Central memory CD8-positive, alpha-beta T cell (primary cell): Measurements from ENCODE around the gene A4GALT.
"Not testable (repeated sequence)": the region's sequence is repeated elsewhere in the genome, so short reads cannot be mapped to it uniquely, and the experiment has no call there.

Experiments used
- ATAC-seq: fragments of 150-1000 bp; cut with Tn5 transposase; replicated peaks from 2 replicates; pipeline ENCODE4 v1.10.0; 2022; ENCODE audit warnings: mild to moderate bottlenecking, moderate FRiP score, moderate number of reproducible peaks; ENCODE audit not compliant: poor library complexity, severe bottlenecking; ENCODE audit errors: extremely low read depth
- DNase-seq, 2 donors: peaks; one replicate each; pipeline ENCODE4 v3.0.0; 2021; ENCODE audit warnings: low spot score in 2 of 2
- H3K27ac Mint-ChIP-seq: one replicate; pipeline ENCODE4 v1.8.0; 2022; ENCODE audit warnings: low read depth, mild to moderate bottlenecking, moderate library complexity, mixed read lengths
- H3K27me3 Mint-ChIP-seq: one replicate; pipeline ENCODE4 v1.8.0; 2022; ENCODE audit warnings: mixed read lengths
- H3K36me3 Mint-ChIP-seq: one replicate; pipeline ENCODE4 v1.8.0; 2022; ENCODE audit warnings: mild to moderate bottlenecking, moderate library complexity, mixed read lengths; ENCODE audit not compliant: insufficient read depth
- H3K4me1 Mint-ChIP-seq: one replicate; pipeline ENCODE4 v1.8.0; 2022; ENCODE audit warnings: mixed read lengths
- H3K4me3 Mint-ChIP-seq: one replicate; pipeline ENCODE4 v1.8.0; 2022; ENCODE audit warnings: mild to moderate bottlenecking, moderate library complexity, mixed read lengths
- H3K9me3 Mint-ChIP-seq: one replicate; pipeline ENCODE4 v1.8.0; 2022; ENCODE audit warnings: mixed read lengths

A4GALT gene

GRCh38 chr22:42755121-42755520, 34.5 kb upstream of the A4GALT start:
- H3K27me3 Mint-ChIP-seq = peaks cover 27% of the 10 kb centered on the region
- not testable (repeated sequence) for H3K4me1 Mint-ChIP-seq, DNase-seq, H3K9me3 Mint-ChIP-seq, H3K27ac Mint-ChIP-seq, H3K4me3 Mint-ChIP-seq, H3K36me3 Mint-ChIP-seq, ATAC-seq

DNA sequence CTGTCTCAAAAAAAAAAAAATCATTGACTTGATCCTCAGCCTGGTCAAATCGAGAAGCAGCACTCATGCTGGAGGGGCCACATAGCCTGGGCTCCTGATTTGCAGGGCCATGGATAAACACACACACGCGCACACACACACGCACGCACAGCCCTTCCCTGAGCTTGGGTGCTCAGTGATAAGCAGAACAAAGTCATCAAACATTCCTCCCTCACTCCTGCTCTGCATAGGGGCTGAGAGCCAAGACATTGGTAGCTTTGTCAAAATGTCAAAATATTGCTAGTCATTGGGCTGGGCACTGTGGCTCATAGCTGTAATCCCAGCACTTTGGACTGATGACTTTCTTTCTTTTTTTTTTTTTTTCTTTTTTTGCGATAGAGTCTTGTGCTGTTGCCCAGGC, 34.0 kb upstream of the A4GALT start:
- Mint-ChIP-seq H3K4me3 (no peak overlapping the region), H3K36me3 (peaks cover 1% of the 10 kb centered on the region), H3K27me3 (peaks cover 22% of the 10 kb centered on the region), H3K27ac (no peak overlapping the region), H3K4me1 (no peaks in the 10 kb centered on the region), H3K9me3 (no peaks in the 10 kb centered on the region)
- ATAC-seq (no peak), DNase-seq (no peak)

DNA sequence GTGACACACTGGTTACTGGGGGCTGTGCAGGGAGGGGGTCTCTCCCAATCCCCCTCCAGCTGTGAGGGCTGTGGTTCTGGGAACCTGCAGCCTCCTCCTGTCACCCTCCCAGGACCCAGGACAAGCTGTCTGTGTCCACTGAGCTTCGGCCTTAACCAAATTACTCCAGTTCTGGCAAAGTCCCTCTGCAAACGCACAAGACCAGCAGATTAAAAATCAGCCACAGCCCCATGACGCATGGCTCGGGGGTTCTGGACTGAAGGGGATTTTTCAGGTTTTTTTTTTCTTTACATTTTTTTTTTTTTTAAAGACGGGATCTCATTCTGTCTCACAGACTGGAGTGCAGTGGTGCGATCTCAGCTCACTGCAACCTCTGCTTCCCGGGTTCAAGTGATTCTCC, 32.2 kb upstream of the A4GALT start:
- DNase-seq (no peak), ATAC-seq (no peak)
- Mint-ChIP-seq H3K27me3 (peaks cover 7% of the 10 kb centered on the region), H3K27ac (no peak overlapping the region), H3K36me3 (peaks cover 1% of the 10 kb centered on the region), H3K4me3 (no peak overlapping the region), H3K9me3 (no peaks in the 10 kb centered on the region), H3K4me1 (no peaks in the 10 kb centered on the region)

DNA sequence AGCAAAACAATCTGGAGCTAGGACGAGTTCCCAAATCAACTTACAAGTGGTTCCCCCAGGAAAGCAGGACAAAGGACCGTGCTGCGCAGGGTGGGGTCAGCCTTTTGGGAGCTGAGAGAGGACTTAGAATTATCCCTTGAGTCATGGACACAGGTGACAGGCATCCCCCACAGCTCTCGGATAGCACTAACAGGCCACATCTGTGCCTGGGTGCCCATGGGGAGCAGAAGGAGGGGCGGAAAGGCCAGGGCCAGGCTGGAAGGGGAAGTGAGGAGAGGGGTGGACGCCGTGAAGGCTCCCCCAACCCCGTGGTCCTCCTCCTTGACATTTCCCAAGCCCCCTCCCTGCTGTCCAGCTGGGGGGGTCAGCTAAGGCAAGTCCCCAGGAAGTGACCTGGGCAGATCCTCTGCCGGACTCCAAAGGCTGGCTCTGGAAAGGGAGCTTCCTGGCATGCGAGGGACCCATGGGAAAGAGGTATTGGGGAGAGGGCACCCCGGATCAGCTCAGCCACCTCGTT, 31.6 kb upstream of the A4GALT start:
- H3K4me1 Mint-ChIP-seq = no peaks in the 10 kb centered on the region
- H3K9me3 Mint-ChIP-seq = no peaks in the 10 kb centered on the region
- no peak overlapping the region for H3K4me3 Mint-ChIP-seq
- ATAC-seq (no peak), DNase-seq (no peak)
- H3K36me3 Mint-ChIP-seq = peaks cover 1% of the 10 kb centered on the region
- no peak overlapping the region for H3K27ac Mint-ChIP-seq
- peaks cover under 1% of the 10 kb centered on the region for H3K27me3 Mint-ChIP-seq

DNA sequence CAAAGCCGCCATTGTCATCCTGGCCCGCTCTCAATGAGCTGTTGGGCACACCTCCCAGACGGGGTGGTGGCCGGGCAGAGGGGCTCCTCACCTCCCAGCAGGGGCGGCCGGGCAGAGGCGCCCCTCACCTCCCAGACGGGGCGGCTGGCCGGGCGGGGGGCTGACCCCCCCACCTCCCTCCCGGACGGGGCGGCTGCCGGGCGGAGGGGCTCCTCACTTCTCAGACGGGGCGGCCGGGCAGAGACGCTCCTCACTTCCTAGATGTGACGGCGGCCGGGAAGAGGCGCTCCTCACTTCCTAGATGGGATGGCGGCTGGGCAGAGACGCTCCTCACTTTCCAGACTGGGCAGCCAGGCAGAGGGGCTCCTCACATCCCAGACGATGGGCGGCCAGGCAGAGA, 29.8 kb upstream of the A4GALT start:
- H3K9me3 Mint-ChIP-seq, H3K27ac Mint-ChIP-seq, ATAC-seq, H3K4me3 Mint-ChIP-seq, H3K4me1 Mint-ChIP-seq, DNase-seq, H3K36me3 Mint-ChIP-seq, H3K27me3 Mint-ChIP-seq: not testable (repeated sequence)

DNA sequence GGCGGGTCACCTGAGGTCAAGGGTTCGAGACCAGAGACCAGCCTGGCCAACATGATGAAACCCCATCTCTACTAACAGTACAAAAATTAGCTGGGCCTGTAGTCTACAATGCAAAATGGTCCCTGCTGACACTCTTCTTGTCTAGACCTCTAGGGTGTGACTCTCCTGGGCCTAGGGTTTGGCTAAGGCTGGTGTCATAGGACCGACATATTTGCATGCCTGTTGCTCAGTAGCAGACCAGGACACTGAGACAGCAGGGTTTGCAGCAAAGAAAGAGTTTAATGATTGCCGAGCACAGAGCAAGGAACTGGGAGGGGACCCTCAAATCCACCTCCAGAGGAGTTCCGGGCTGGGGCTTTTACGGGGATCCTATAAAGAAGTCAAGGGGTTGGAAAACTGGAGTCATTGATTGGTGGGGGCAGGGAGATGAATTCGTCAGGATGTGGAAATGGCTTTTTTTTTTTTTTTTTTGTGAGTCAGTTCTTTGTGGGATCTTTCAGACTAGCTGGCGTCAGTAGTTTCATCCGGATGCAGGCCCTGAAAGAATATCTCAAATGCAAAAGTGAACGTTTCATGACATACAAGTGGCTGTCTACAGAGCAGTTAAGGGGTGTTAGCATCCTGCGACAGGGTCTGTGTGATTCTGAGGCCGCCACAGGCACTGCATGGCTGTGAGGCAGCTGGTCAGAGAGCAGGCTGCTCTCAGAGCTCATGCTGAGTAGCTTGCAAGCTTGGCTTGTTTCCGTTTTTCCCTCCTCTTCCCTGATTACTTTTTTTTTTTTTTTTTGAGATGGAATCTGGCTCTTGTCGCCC, 27.2 kb upstream of the A4GALT start:
- Mint-ChIP-seq H3K27me3 (no peaks in the 10 kb centered on the region), H3K36me3 (no peaks in the 10 kb centered on the region), H3K9me3 (no peaks in the 10 kb centered on the region), H3K4me3 (no peak overlapping the region), H3K27ac (no peak overlapping the region), H3K4me1 (no peaks in the 10 kb centered on the region)
- ATAC-seq (no peak), DNase-seq (no peak)

DNA sequence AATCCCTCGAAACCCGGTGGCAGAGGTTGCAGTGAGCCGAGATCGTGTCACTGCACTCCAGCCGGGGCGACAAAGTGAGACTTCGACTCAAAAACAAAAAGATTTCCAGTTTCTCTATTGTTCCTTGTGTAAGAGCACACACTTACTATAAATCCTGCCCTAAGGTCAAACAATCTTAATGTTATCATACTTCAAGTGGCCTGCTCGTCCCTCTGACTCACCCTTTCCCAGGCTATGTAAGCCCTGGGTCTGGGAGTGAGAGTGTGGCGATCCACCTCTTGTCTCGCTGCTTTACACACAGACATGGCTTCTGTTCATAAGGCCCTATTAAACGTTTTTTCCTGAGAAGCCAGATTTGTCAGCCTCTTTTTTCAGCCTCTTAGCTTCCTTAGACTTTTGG, 24.4 kb upstream of the A4GALT start:
- ATAC-seq = no peak
- H3K4me1 Mint-ChIP-seq = no peaks in the 10 kb centered on the region
- H3K9me3 Mint-ChIP-seq = no peaks in the 10 kb centered on the region
- H3K27me3 Mint-ChIP-seq = peaks cover 11% of the 10 kb centered on the region
- no peaks in the 10 kb centered on the region for H3K36me3 Mint-ChIP-seq
- DNase-seq = no peak
- H3K4me3 Mint-ChIP-seq = no peak overlapping the region
- H3K27ac Mint-ChIP-seq = no peak overlapping the region

DNA sequence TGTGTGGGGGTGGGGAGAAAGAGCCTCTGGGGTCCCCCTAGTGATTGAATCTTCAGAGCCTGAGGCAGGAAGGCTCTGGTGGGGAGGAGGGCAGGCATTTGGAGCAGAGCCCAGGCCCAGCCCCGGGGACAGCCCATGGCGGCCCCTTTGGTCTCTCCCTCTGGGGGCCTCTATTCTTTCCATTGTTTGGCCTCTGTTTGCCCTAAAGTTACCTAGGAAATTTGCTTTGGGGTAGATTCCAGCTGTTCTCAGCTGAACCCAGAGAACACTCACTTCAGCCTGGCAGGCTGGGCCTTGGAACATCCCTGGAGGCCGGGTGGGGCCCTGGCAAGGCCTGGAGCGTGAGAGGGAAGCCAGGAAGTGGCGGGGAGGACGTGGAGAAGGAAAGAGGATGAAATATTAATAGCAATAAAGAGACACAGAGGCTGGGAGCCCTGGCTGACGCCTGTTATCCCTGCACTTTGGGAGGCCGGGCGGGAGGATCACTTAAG, 22.9 kb upstream of the A4GALT start:
- ATAC-seq (no peak), DNase-seq (no peak)
- peaks cover 24% of the 10 kb centered on the region for H3K27me3 Mint-ChIP-seq
- no peaks in the 10 kb centered on the region for H3K36me3 Mint-ChIP-seq
- H3K27ac Mint-ChIP-seq = no peak overlapping the region
- H3K9me3 Mint-ChIP-seq = no peaks in the 10 kb centered on the region
- H3K4me1 Mint-ChIP-seq = no peaks in the 10 kb centered on the region
- H3K4me3 Mint-ChIP-seq = no peak overlapping the region

DNA sequence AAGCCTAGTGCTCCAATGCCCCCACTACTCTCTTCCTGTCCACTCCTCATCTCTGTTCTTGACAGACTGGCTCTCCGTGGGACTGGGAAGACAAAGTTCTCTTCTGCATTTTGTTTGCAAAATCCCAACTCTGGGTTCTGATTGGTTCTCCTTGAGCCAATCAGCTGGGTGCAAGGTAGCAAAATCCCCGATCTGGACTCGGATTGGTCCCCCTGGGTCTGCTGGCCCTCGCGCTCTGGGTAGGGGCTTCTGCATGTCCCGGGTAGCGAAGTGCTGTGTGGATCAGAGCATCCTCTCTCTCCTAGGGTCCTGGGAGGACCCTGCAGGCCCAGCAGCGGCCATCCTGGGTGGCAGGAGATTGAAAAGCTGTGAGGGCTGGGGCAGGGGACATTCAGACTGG, 22.3 kb upstream of the A4GALT start:
- no peak overlapping the region for H3K4me3 Mint-ChIP-seq
- peaks cover 24% of the 10 kb centered on the region for H3K27me3 Mint-ChIP-seq
- no peak for DNase-seq
- ATAC-seq = no peak
- no peaks in the 10 kb centered on the region for H3K4me1 Mint-ChIP-seq
- H3K9me3 Mint-ChIP-seq = no peaks in the 10 kb centered on the region
- no peak overlapping the region for H3K27ac Mint-ChIP-seq
- no peaks in the 10 kb centered on the region for H3K36me3 Mint-ChIP-seq

DNA sequence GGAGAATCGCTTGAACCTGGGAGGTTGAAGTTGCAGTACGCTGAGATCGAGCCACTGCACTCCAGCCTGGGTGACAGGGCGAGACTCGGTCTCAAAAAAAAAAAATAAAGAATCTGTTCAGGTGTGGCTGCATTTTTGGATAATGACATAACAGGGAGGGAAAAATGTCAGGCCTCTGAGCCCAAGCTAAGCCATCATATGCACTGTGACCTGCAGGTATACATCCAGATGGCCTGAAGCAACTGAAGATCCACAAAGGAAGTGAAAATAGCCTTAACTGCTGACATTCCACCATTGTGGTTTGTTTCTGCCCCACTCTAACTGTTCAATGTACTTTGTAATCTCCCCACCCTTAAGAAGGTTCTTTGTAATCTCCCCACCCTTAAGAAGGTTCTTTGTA, 19.6 kb upstream of the A4GALT start:
- H3K9me3 Mint-ChIP-seq, DNase-seq, H3K36me3 Mint-ChIP-seq, H3K27ac Mint-ChIP-seq, H3K4me3 Mint-ChIP-seq, ATAC-seq, H3K4me1 Mint-ChIP-seq: not testable (repeated sequence)
- H3K27me3 Mint-ChIP-seq = peaks cover 43% of the 10 kb centered on the region

GRCh38 chr22:42734406-42734805, 13.7 kb upstream of the A4GALT start:
- H3K4me1 Mint-ChIP-seq = no peaks in the 10 kb centered on the region
- H3K27ac Mint-ChIP-seq = no peak overlapping the region
- no peaks in the 10 kb centered on the region for H3K36me3 Mint-ChIP-seq
- ATAC-seq (no peak), DNase-seq (no peak)
- H3K4me3 Mint-ChIP-seq = no peak overlapping the region
- H3K9me3 Mint-ChIP-seq = no peaks in the 10 kb centered on the region
- peaks cover 25% of the 10 kb centered on the region for H3K27me3 Mint-ChIP-seq

- H3K4me3 Mint-ChIP-seq, H3K27ac Mint-ChIP-seq, DNase-seq, H3K9me3 Mint-ChIP-seq, ATAC-seq, H3K4me1 Mint-ChIP-seq, H3K36me3 Mint-ChIP-seq: not testable (repeated sequence)
- peaks cover 19% of the 10 kb centered on the region for H3K27me3 Mint-ChIP-seq
Observed at GRCh38 chr22:42733394-42733793, 12.7 kb upstream of the A4GALT start.

- Mint-ChIP-seq H3K4me3 (no peak overlapping the region), H3K4me1 (no peaks in the 10 kb centered on the region), H3K27me3 (peaks cover 25% of the 10 kb centered on the region), H3K27ac (no peak overlapping the region), H3K36me3 (no peaks in the 10 kb centered on the region), H3K9me3 (no peaks in the 10 kb centered on the region)
- DNase-seq = no peak
- no peak for ATAC-seq
Observed at GRCh38 chr22:42732081-42732480, 11.4 kb upstream of the A4GALT start.
